Measurements from ENCODE around the gene OR5AN1.

OR5AN1 gene

GRCh38 chr11:59401262-59401552 lies 42.5 kb downstream of the OR5AN1 start:
- TF ChIP-seq, protein P1, sequence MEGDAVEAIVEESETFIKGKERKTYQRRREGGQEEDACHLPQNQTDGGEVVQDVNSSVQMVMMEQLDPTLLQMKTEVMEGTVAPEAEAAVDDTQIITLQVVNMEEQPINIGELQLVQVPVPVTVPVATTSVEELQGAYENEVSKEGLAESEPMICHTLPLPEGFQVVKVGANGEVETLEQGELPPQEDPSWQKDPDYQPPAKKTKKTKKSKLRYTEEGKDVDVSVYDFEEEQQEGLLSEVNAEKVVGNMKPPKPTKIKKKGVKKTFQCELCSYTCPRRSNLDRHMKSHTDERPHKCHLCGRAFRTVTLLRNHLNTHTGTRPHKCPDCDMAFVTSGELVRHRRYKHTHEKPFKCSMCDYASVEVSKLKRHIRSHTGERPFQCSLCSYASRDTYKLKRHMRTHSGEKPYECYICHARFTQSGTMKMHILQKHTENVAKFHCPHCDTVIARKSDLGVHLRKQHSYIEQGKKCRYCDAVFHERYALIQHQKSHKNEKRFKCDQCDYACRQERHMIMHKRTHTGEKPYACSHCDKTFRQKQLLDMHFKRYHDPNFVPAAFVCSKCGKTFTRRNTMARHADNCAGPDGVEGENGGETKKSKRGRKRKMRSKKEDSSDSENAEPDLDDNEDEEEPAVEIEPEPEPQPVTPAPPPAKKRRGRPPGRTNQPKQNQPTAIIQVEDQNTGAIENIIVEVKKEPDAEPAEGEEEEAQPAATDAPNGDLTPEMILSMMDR (IDR thresholded peaks at IDR 0.05; ENCODE audit: insufficient read depth, missing control alignments) = no peak
- no peak for FAIRE-seq
- DNase-seq (ENCODE audit: insufficient read length, low spot score) = no peak

GRCh38 chr11:59403546-59403945 lies 44.9 kb downstream of the OR5AN1 start:
- no peak for DNase-seq (ENCODE audit: insufficient read length, low spot score)
- TF ChIP-seq, protein P1 (IDR thresholded peaks at IDR 0.05; ENCODE audit: insufficient read depth, missing control alignments) = no peak
- FAIRE-seq = no peak

- FAIRE-seq (no peak), DNase-seq (ENCODE audit: insufficient read length, low spot score) (no peak)
- TF ChIP-seq, protein P1 (IDR thresholded peaks at IDR 0.05; ENCODE audit: insufficient read depth, missing control alignments) = no peak
Measured at GRCh38 chr11:59413646-59414045, 55.0 kb downstream of the OR5AN1 start.

- TF ChIP-seq, protein P1 (IDR thresholded peaks at IDR 0.05; ENCODE audit: insufficient read depth, missing control alignments) = no peak
- FAIRE-seq = no peak
Measured at GRCh38 chr11:59415111-59415510, 56.4 kb downstream of the OR5AN1 start.

GRCh38 chr11:59416613-59417012 lies 57.9 kb downstream of the OR5AN1 start:
- TF ChIP-seq, protein P1 (IDR thresholded peaks at IDR 0.05; ENCODE audit: insufficient read depth, missing control alignments) = no peak
- FAIRE-seq = no peak
- DNase-seq (ENCODE audit: insufficient read length, low spot score) = no peak

More at GRCh38 chr11:59415111-59415510, 56.4 kb downstream of the OR5AN1 start:
- DNase-seq (ENCODE audit: insufficient read length, low spot score) = no peak

DNA sequence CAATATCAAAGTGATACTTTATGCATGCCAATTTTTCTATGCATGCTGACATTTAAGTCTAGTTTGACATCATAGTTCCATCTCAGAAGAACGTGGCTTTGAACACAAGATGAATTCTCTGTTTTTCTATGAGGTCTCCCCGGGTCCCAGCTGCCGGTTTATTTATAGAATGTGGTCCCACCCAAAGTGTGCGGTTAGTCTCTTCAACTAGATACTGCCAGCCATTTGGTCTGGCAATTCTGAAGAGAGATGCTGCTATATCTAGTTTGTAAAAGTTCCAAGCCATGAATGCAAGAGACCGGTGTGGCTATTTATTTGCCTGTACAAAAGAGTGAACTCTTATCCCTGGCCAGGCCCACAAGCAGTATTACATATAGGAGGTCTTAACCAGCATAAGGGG lies 58.3 kb downstream of the OR5AN1 start:
- DNase-seq (ENCODE audit: insufficient read length, low spot score) (no peak), FAIRE-seq (no peak)
- TF ChIP-seq, protein P1 (IDR thresholded peaks at IDR 0.05; ENCODE audit: insufficient read depth, missing control alignments) = no peak

DNA sequence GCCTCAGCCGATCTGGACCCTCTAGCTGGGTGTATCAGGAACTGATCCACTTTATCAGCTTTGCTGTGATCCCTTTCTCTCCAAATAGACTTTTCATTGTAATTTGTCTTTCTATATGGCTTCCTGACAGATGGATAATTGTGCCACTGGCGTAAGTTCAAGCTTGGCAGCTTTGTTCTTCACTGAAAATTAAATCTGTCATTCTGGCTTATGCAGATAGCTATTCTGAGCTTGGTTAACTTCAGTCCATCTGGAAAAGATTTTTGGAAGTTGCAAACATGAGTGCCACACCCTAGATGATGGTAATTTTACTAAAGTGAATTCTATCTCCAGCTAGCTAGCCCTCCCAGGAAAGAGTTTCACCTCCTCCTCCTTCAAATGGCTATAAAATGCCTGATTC lies 59.5 kb downstream of the OR5AN1 start:
- TF ChIP-seq, protein P1 (IDR thresholded peaks at IDR 0.05; ENCODE audit: insufficient read depth, missing control alignments) = no peak
- FAIRE-seq = no peak
- DNase-seq (ENCODE audit: insufficient read length, low spot score) = no peak
